Occipital lobe (tissue), 2 donors: ENCODE results near the gene PARD3B. TPM values are rescaled to one million over a fixed set of nuclear protein-coding genes. Genes with fewer than 3 reads are reported as not detected.

ENCODE experiments used
- DNase-seq: peaks from one replicate; lab custom pipeline; 2025; lab: John Stamatoyannopoulos, UW
- total RNA-seq: library from RNA; depleted of rRNA; stranded (reverse); fragments of >200 nt; gene quantifications from one replicate; pipeline ENCODE4 v1.2.3, GENCODE V29; 2014

The PARD3B gene
- 5.6 TPM for total RNA-seq

GRCh38 chr2:204544961-204545860 is at the start of gene PARD3B:
Gene PARD3B (plus strand): TSS chr2:204545475. CDS start chr2:204546000, 525 bp downstream.
- DNase-seq, result peak; percentile 11

GRCh38 chr2:204496779-204497178 is 48.5 kb upstream of the PARD3B start:
- no peak for DNase-seq

- DNase-seq, result no peak
Observed at GRCh38 chr2:204497855-204498254, 47.4 kb upstream of the PARD3B start.

GRCh38 chr2:204498291-204498690 is 47.0 kb upstream of the PARD3B start:
- DNase-seq, result no peak

- no peak for DNase-seq
Observed at GRCh38 chr2:204503869-204504268, 41.4 kb upstream of the PARD3B start.

- no peak for DNase-seq
Observed at GRCh38 chr2:204504594-204504993, 40.7 kb upstream of the PARD3B start.

- DNase-seq, result no peak
Observed at GRCh38 chr2:204505488-204505887, 39.8 kb upstream of the PARD3B start.

GRCh38 chr2:204505946-204506345 is 39.3 kb upstream of the PARD3B start:
- no peak for DNase-seq

GRCh38 chr2:204507636-204508035 is 37.6 kb upstream of the PARD3B start:
- no peak for DNase-seq

GRCh38 chr2:204510709-204511420 is 34.4 kb upstream of the PARD3B start:
- no peak for DNase-seq

GRCh38 chr2:204514439-204514838 is 30.8 kb upstream of the PARD3B start:
- no peak for DNase-seq

GRCh38 chr2:204515416-204515815 is 29.9 kb upstream of the PARD3B start:
- no peak for DNase-seq

GRCh38 chr2:204517154-204517553 is 28.1 kb upstream of the PARD3B start:
- no peak for DNase-seq

GRCh38 chr2:204529795-204530463 is 15.3 kb upstream of the PARD3B start:
- DNase-seq, result no peak

- DNase-seq, result no peak
Observed at GRCh38 chr2:204530464-204530805, 14.8 kb upstream of the PARD3B start.

GRCh38 chr2:204533629-204534370 is 11.5 kb upstream of the PARD3B start:
- no peak for DNase-seq

GRCh38 chr2:204535356-204535755 is 9.9 kb upstream of the PARD3B start:
- no peak for DNase-seq

- no peak for DNase-seq
Observed at GRCh38 chr2:204535764-204536163, 9.5 kb upstream of the PARD3B start.

GRCh38 chr2:204538182-204539018 is 6.9 kb upstream of the PARD3B start:
- DNase-seq, result no peak

GRCh38 chr2:204539019-204539385 is 6.3 kb upstream of the PARD3B start:
- DNase-seq, result no peak

- DNase-seq, result no peak
Observed at GRCh38 chr2:204541637-204542036, 3.6 kb upstream of the PARD3B start.
